Muscle of leg (tissue), 11 donors: Measurements from ENCODE around the gene CHST1. TPM values are rescaled to one million over a fixed set of nuclear protein-coding genes. Genes with fewer than 3 reads are reported as not detected.
A peak's percentile ranks its signal among the peaks of the same experiment; 100 is the strongest.

Experiments
- DNase-seq: peaks from one replicate; pipeline ENCODE4 v3.0.0; 2013
- H3K27ac ChIP-seq: one replicate; pipeline ENCODE4 v1.5.1; 2013; ENCODE audit warnings: mild to moderate bottlenecking, low read length, control low read depth
- H3K27me3 ChIP-seq: one replicate; pipeline ENCODE4 v1.6.1; 2013; ENCODE audit warnings: low read length; ENCODE audit not compliant: control insufficient read depth, insufficient read depth
- H3K36me3 ChIP-seq: one replicate; pipeline ENCODE4 v1.6.1; 2013; ENCODE audit warnings: low read length; ENCODE audit not compliant: control insufficient read depth, insufficient read depth
- H3K4me1 ChIP-seq: one replicate; pipeline ENCODE4 v1.6.1; 2013; ENCODE audit warnings: low read length; ENCODE audit not compliant: control insufficient read depth, insufficient read depth
- H3K4me3 ChIP-seq: one replicate; pipeline ENCODE4 v1.5.1; 2013; ENCODE audit warnings: low read length, control low read depth
- H3K9me3 ChIP-seq: replicated peaks from 2 replicates; pipeline ENCODE4 v1.6.1; 2013; ENCODE audit warnings: low read depth, low read length; ENCODE audit not compliant: control insufficient read depth
- WGBS: methylation state at CpG from one replicate; pipeline ENCODE4 v1.1.5; 2013; ENCODE audit warnings: missing lambda C conversion rate; ENCODE audit not compliant: insufficient coverage; 5-methylcytosine and 5-hydroxymethylcytosine counted together
- polyA plus RNA-seq, 8 donors: library from polyadenylated mRNA; unstranded; fragments of 120-200 nt; gene quantifications; one replicate each; pipeline versions ENCODE4 v1.2.1 to v1.2.3, GENCODE V29; 2013; ENCODE audit warnings: inconsistent platforms in 1 of 8, low replicate concordance in 1 of 8; ENCODE audit not compliant: insufficient read length in 8 of 8, insufficient read depth in 1 of 8
- total RNA-seq: library from RNA; stranded (reverse); fragments of 120-200 nt; gene quantifications from one replicate; pipeline ENCODE4 v1.2.4, GENCODE V29; 2013

The CHST1 gene
- total and polyA plus RNA-seq, 9 donors, result 6.7 to 22.0 (median 17.8) TPM

GRCh38 chr11:45607995-45608394 lies 57.4 kb downstream of the CHST1 start:
- no peaks in the 10 kb centered on the region for H3K9me3 ChIP-seq
- H3K4me1 ChIP-seq, result peaks cover 6% of the 10 kb centered on the region
- no peak overlapping the region for H3K4me3 ChIP-seq
- DNase-seq, result no peak
- WGBS, result 76% methylated on average over 3 of the region's 5 CpGs
- H3K27me3 ChIP-seq, result peaks cover 2% of the 10 kb centered on the region
- no peak overlapping the region for H3K27ac ChIP-seq
- no peaks in the 10 kb centered on the region for H3K36me3 ChIP-seq

DNA sequence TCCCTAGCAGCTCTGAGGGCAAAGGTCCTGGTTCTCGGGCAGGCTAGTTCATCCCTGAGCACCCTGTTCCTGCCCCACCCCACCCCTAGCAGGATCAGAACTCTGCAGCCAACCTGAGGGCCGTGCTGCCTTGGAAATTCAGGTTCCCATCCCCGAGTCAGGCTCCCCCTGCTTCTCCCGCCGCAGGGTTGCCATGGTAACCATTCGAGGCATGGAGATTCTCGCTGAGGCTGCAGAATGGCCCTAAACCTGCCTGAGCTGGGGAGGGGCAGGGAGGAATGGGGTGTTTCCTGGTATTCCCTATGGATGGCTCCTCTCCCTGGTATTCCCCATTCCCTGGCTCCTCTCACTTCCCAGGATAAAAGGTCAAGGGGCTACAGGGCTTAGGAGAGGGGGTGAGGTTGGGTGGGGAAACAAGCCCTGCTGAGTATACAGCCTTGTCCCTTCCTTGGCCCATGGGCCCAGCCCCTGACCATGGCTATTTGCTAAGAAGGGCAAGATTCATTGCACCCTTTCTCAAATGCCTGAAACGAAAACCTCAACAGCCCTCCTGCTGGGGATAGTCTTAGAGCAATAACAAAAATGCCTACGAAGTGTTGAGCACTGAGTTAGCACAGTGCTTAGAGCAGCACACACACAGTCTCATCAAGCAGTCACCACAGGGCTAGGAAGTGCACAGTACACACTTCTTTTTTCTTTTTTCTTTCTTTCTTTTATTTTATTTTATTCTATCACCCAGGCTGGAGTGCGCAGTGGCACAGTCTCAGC lies 58.7 kb downstream of the CHST1 start:
- Histone ChIP-seq H3K27me3 (peaks cover 2% of the 10 kb centered on the region), H3K27ac (no peak overlapping the region), H3K4me3 (no peak overlapping the region), H3K4me1 (peaks cover 6% of the 10 kb centered on the region), H3K36me3 (no peaks in the 10 kb centered on the region), H3K9me3 (no peaks in the 10 kb centered on the region)
- 34% methylated on average over 4 of the region's 10 CpGs for WGBS
- no peak for DNase-seq

- no peak for DNase-seq
- Histone ChIP-seq H3K36me3 (no peaks in the 10 kb centered on the region), H3K4me1 (peaks cover 6% of the 10 kb centered on the region), H3K27ac (no peak overlapping the region), H3K4me3 (no peak overlapping the region), H3K27me3 (peaks cover 2% of the 10 kb centered on the region), H3K9me3 (no peaks in the 10 kb centered on the region)
- WGBS, result no CpG with 5 or more reads among the region's 1 CpG
These were observed 60.4 kb downstream of the CHST1 start for GRCh38 chr11:45605051-45605450.

GRCh38 chr11:45603946-45604682 lies 61.3 kb downstream of the CHST1 start:
- no peak overlapping the region for H3K27ac ChIP-seq

DNA sequence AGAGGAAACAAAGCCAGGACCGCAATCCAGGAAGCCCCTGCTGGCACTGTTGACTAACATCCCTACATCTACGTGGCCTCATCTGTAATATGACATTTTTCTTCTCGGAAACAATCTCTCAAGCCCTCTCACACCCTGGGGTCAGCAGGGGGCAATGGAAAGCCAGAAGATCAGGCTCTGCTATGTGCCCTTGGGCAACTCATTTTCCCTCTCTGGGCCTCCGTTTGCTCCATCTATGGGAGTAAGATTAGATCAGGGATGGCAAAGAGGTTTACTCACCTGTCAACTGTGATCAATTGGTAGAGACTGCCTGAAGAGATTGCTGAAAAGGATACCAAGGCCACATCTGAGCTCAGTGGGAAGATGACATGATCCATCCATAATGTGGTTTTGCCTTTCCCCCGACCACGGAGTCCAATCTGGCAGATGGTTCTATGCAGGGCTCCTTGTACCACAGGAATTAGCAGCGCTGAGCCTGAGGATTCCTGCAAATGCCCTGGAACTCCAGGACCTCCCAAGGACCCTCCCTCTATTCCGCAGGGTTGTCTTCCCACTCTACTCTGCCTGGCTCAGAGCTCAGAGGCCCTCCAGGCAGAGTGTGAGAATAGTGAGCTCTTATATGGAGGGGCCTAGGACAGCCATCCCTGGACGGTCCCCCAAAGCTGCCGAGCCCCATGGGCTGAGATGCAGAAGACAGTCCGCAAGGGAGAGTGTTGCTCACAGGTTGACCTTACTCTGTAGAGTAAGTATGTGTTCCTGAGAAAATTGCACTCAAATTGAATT lies 66.1 kb downstream of the CHST1 start:
- Histone ChIP-seq H3K27me3 (peaks cover 3% of the 10 kb centered on the region), H3K4me3 (no peak overlapping the region), H3K36me3 (no peaks in the 10 kb centered on the region), H3K27ac (no peak overlapping the region), H3K4me1 (peaks cover 4% of the 10 kb centered on the region), H3K9me3 (no peaks in the 10 kb centered on the region)
- no peak for DNase-seq
- 72% methylated on average over 6 of the region's 11 CpGs for WGBS

More at GRCh38 chr11:45603946-45604682, 61.3 kb downstream of the CHST1 start:
- WGBS, result 35% methylated on average over 4 of the region's 11 CpGs
- DNase-seq, result peak; percentile 37
- no peaks in the 10 kb centered on the region for H3K36me3 ChIP-seq
- no peaks in the 10 kb centered on the region for H3K9me3 ChIP-seq
- peaks cover 2% of the 10 kb centered on the region for H3K27me3 ChIP-seq
- H3K4me1 ChIP-seq, result peaks cover 6% of the 10 kb centered on the region
- H3K4me3 ChIP-seq, result no peak overlapping the region

Other genes starting within 250 kb of the CHST1 start
- gene SLC35C1, start 139.5 kb upstream of the CHST1 start, total RNA-seq, result 2.9 TPM
- gene SLC35C1, start 139.5 kb upstream of the CHST1 start, polyA plus RNA-seq, result 10 to 100 TPM in 1 of 8 donors, 1 to 10 TPM in 7; 6.7 to 11.6 (median 8.8) TPM
- 28.3 TPM for gene CRY2, start 181.9 kb upstream of the CHST1 start, total RNA-seq
- 10 to 100 TPM; 24.1 to 29.3 (median 25.3) TPM for gene CRY2, start 181.9 kb upstream of the CHST1 start, polyA plus RNA-seq
- gene MAPK8IP1, start 220.0 kb upstream of the CHST1 start, total RNA-seq, result 29.3 TPM
- gene MAPK8IP1, start 220.0 kb upstream of the CHST1 start, polyA plus RNA-seq, result 10 to 100 TPM; 26.5 to 54.3 (median 39.9) TPM
- 0.35 TPM for gene FREY1, start 241.6 kb upstream of the CHST1 start, total RNA-seq
- gene FREY1, start 241.6 kb upstream of the CHST1 start, polyA plus RNA-seq, result under 1 TPM in 4 of 8 donors, not detected in 4; 0.21 to 0.46 (median 0.26) TPM